GM12873 (cell line): ENCODE measurements around the gene C15orf39.
"Not testable (repeated sequence)": the region's sequence is repeated elsewhere in the genome, so short reads cannot be mapped to it uniquely, and the experiment has no call there.

Source experiments
- CTCF ChIP-seq: IDR thresholded peaks from 2 replicates; pipeline ENCODE4 v1.5.1; 2012; ENCODE audit warnings: low read depth, mild to moderate bottlenecking, moderate library complexity, low read length, control low read depth; ENCODE audit not compliant: insufficient read depth; ENCODE audit errors: missing control alignments

C15orf39 gene

GRCh38 chr15:75258034-75258433 is 56.4 kb downstream of the C15orf39 start, which contains the start of gene GOLGA6C:
TSS of gene GOLGA6C (plus strand) at chr15:75258334. CDS start at chr15:75258599, 265 bp downstream.
- TF ChIP-seq CTCF: not testable (repeated sequence)
